Right atrium auricular region (tissue), 2 donors: ENCODE results near the gene FAM162A. TPM values are rescaled to one million over a fixed set of nuclear protein-coding genes. Genes with fewer than 3 reads are reported as not detected.
"Not testable (repeated sequence)": the region's sequence is repeated elsewhere in the genome, so short reads cannot be mapped to it uniquely, and the experiment has no call there.

ENCODE experiments used
- DNase-seq: peaks from one replicate; pipeline ENCODE4 v3.0.0-alpha.2; 2019; ENCODE audit warnings: low spot score
- H3K27ac ChIP-seq, 2 donors: fragments of 200-600 bp; sonication (generic); 1 replicate in 1 of 2; 2 replicates in 1 of 2; pipeline ENCODE4 v1.5.1; 2016 to 2019
- H3K27me3 ChIP-seq, 2 donors: fragments of 200-600 bp; sonication (generic); one replicate each; pipeline versions ENCODE4 v1.5.1 to v1.6.0; 2017 to 2019
- H3K36me3 ChIP-seq: fragments of 200-600 bp; sonication (generic); one replicate; pipeline ENCODE4 v1.5.1; 2016
- H3K4me1 ChIP-seq, 2 donors: fragments of 200-600 bp; sonication (generic); one replicate each; pipeline versions ENCODE4 v1.5.1 to v1.6.0; 2017 to 2019
- H3K4me3 ChIP-seq, 2 donors: fragments of 200-600 bp; sonication (generic); 1 replicate in 1 of 2; 2 replicates in 1 of 2; pipeline ENCODE4 v1.5.1; 2017 to 2019; ENCODE audit warnings: mild to moderate bottlenecking in 1 of 2, moderate library complexity in 1 of 2
- H3K9me3 ChIP-seq, 2 donors: fragments of 200-600 bp; sonication (generic); one replicate each; pipeline ENCODE4 v1.5.1; 2019
- CTCF ChIP-seq, 2 donors: fragments of 200-600 bp; sonication (generic); IDR thresholded peaks; one replicate each; pipeline ENCODE4 v1.5.1; 2019; ENCODE audit warnings: antibody characterized with exemption in 2 of 2
- total RNA-seq, 2 donors: library from RNA; depleted of rRNA; stranded (reverse); fragments of >200 nt; gene quantifications; one replicate each; pipeline ENCODE4 v1.1.0, GENCODE V29; 2016

FAM162A gene
- total RNA-seq, 2 donors from 2014 or later: 55.3 to 88.4 TPM

- no peaks in the 10 kb centered on the region for H3K27me3 ChIP-seq
- no peaks in the 10 kb centered on the region for H3K9me3 ChIP-seq
- TF ChIP-seq CTCF (IDR thresholded peaks at IDR 0.05): no peak
- no peak overlapping the region for H3K27ac ChIP-seq
- DNase-seq: no peak
- H3K36me3 ChIP-seq: peaks cover 12% of the 10 kb centered on the region
- H3K4me3 ChIP-seq: no peak overlapping the region
- H3K4me1 ChIP-seq: peaks cover 0 to 7% of the 10 kb centered on the region in 2 donors
These were observed 37.1 kb downstream of the FAM162A start for GRCh38 chr3:122421101-122421500.

- H3K4me3 ChIP-seq: no peak overlapping the region
- no peaks in the 10 kb centered on the region for H3K9me3 ChIP-seq
- peaks cover 0 to 5% of the 10 kb centered on the region in 2 donors for H3K4me1 ChIP-seq
- H3K36me3 ChIP-seq: peaks cover 20% of the 10 kb centered on the region
- DNase-seq: no peak
- TF ChIP-seq CTCF (IDR thresholded peaks at IDR 0.05): no peak
- no peak overlapping the region for H3K27ac ChIP-seq
- H3K27me3 ChIP-seq: no peaks in the 10 kb centered on the region
These were observed 37.9 kb downstream of the FAM162A start for GRCh38 chr3:122421836-122422235.

- no peak for TF ChIP-seq CTCF (IDR thresholded peaks at IDR 0.05)
- Histone ChIP-seq H3K27ac (no peak overlapping the region), H3K9me3 (no peaks in the 10 kb centered on the region), H3K36me3 (peaks cover 28% of the 10 kb centered on the region), H3K4me3 (no peak overlapping the region), H3K4me1 (no peaks in the 10 kb centered on the region), H3K27me3 (no peaks in the 10 kb centered on the region)
- no peak for DNase-seq
These were observed 44.0 kb downstream of the FAM162A start for GRCh38 chr3:122427857-122428471.

- H3K27me3 ChIP-seq: no peaks in the 10 kb centered on the region
- H3K36me3 ChIP-seq: peaks cover 33% of the 10 kb centered on the region
- no peak for DNase-seq
- no peak overlapping the region for H3K4me3 ChIP-seq
- no peak for TF ChIP-seq CTCF (IDR thresholded peaks at IDR 0.05)
- no peak overlapping the region for H3K27ac ChIP-seq
- no peaks in the 10 kb centered on the region for H3K9me3 ChIP-seq
- no peaks in the 10 kb centered on the region for H3K4me1 ChIP-seq
These were observed 46.4 kb downstream of the FAM162A start for GRCh38 chr3:122430371-122430770.

GRCh38 chr3:122435950-122436349 lies 52.0 kb downstream of the FAM162A start:
- no peak for TF ChIP-seq CTCF (IDR thresholded peaks at IDR 0.05)
- no peak for DNase-seq
- peaks cover 0 to 13% of the 10 kb centered on the region in 2 donors for H3K9me3 ChIP-seq
- H3K27me3 ChIP-seq: no peaks in the 10 kb centered on the region
- H3K36me3 ChIP-seq: peaks cover 70% of the 10 kb centered on the region
- H3K27ac ChIP-seq: no peak overlapping the region
- H3K4me3 ChIP-seq: no peak overlapping the region
- no peaks in the 10 kb centered on the region for H3K4me1 ChIP-seq

- DNase-seq: no peak
- Histone ChIP-seq H3K27me3 (no peaks in the 10 kb centered on the region), H3K4me3 (no peak overlapping the region), H3K9me3 (no peaks in the 10 kb centered on the region), H3K27ac (no peak overlapping the region), H3K4me1 (no peaks in the 10 kb centered on the region), H3K36me3 (peaks cover 71% of the 10 kb centered on the region)
- TF ChIP-seq CTCF (IDR thresholded peaks at IDR 0.05): no peak
These were observed 59.1 kb downstream of the FAM162A start for GRCh38 chr3:122443090-122443489.

GRCh38 chr3:122443762-122444490 lies 59.9 kb downstream of the FAM162A start:
- H3K4me1 ChIP-seq, H3K27ac ChIP-seq, H3K27me3 ChIP-seq, H3K4me3 ChIP-seq, DNase-seq, H3K9me3 ChIP-seq: not testable (repeated sequence)
- peaks cover 72% of the 10 kb centered on the region for H3K36me3 ChIP-seq

GRCh38 chr3:122444491-122444887 lies 60.5 kb downstream of the FAM162A start:
- not testable (repeated sequence) for H3K27ac ChIP-seq, H3K27me3 ChIP-seq, H3K9me3 ChIP-seq, DNase-seq, H3K4me1 ChIP-seq, H3K4me3 ChIP-seq
- peaks cover 72% of the 10 kb centered on the region for H3K36me3 ChIP-seq
